Osteoblast (primary cell): ENCODE measurements around the gene DOP1A. TPM values are rescaled to one million over a fixed set of nuclear protein-coding genes. Genes with fewer than 3 reads are reported as not detected.

ENCODE experiments used
- DNase-seq: peaks from one replicate; pipeline ENCODE4 v3.0.0; 2011; ENCODE audit warnings: low spot score, mixed read lengths; ENCODE audit not compliant: insufficient read length; ENCODE audit errors: missing footprints
- H2AFZ ChIP-seq: 2 replicates; pipeline ENCODE4 v1.6.0; 2011; ENCODE audit warnings: mild to moderate bottlenecking, low read length
- H3K27ac ChIP-seq: 2 replicates; pipeline ENCODE4 v1.5.1; 2011; ENCODE audit warnings: mild to moderate bottlenecking, low read depth, low read length, moderate library complexity
- H3K27me3 ChIP-seq: 2 replicates; pipeline ENCODE4 v1.6.0; 2012; ENCODE audit warnings: mild to moderate bottlenecking, control low read depth, inconsistent platforms, low read length, moderate library complexity; ENCODE audit not compliant: insufficient read depth
- H3K36me3 ChIP-seq: 2 replicates; pipeline ENCODE4 v1.5.1; 2011; ENCODE audit warnings: mild to moderate bottlenecking, low read length, control low read depth, moderate library complexity; ENCODE audit not compliant: insufficient read depth
- H3K4me1 ChIP-seq: 2 replicates; pipeline ENCODE4 v1.5.1; 2011; ENCODE audit warnings: mild to moderate bottlenecking, low read length, control low read depth, moderate library complexity; ENCODE audit not compliant: insufficient read depth
- H3K4me2 ChIP-seq: 2 replicates; pipeline ENCODE4 v1.6.0; 2011; ENCODE audit warnings: mild to moderate bottlenecking, low read length; ENCODE audit not compliant: insufficient read depth
- H3K4me3 ChIP-seq: fragments of 200-600 bp; sonication (generic); 3 replicates; pipeline ENCODE4 v1.5.1; 2012; ENCODE audit warnings: mild to moderate bottlenecking, low read length, inconsistent platforms; ENCODE audit not compliant: insufficient read depth
- H3K79me2 ChIP-seq: 2 replicates; pipeline ENCODE4 v1.6.0; 2012; ENCODE audit warnings: mild to moderate bottlenecking, low read length, control low read depth, inconsistent platforms; ENCODE audit not compliant: insufficient read depth
- H3K9me3 ChIP-seq: 2 replicates; pipeline ENCODE4 v1.5.1; 2011; ENCODE audit warnings: low read depth, low read length, control low read depth
- H4K20me1 ChIP-seq: 2 replicates; pipeline ENCODE4 v1.6.0; 2012; ENCODE audit warnings: mild to moderate bottlenecking, low read length, control low read depth; ENCODE audit not compliant: insufficient read depth
- CTCF ChIP-seq: IDR thresholded peaks from 2 replicates; pipeline ENCODE4 v1.5.1; 2011; ENCODE audit warnings: mild to moderate bottlenecking, low read depth, low read length, moderate library complexity; ENCODE audit errors: extremely low read depth
- total RNA-seq: library from RNA; depleted of rRNA; stranded (reverse); fragments of >200 nt; gene quantifications from 2 replicates; pipeline ENCODE4 v1.2.3, GENCODE V29; 2012

The DOP1A gene
- total RNA-seq, 1 donor, result 45.2 TPM

- no peaks in the 10 kb centered on the region for H3K27me3 ChIP-seq
- H3K36me3 ChIP-seq, result peaks cover 38% of the 10 kb centered on the region
- peaks cover 6% of the 10 kb centered on the region for H3K4me1 ChIP-seq
- no peak overlapping the region for H3K27ac ChIP-seq
- H2AFZ ChIP-seq, result no peak overlapping the region
- no peak for DNase-seq
- no peak overlapping the region for H3K4me3 ChIP-seq
- H3K4me2 ChIP-seq, result no peak overlapping the region
- H4K20me1 ChIP-seq, result no peaks in the 10 kb centered on the region
- H3K79me2 ChIP-seq, result no peaks in the 10 kb centered on the region
- TF ChIP-seq CTCF, result no peak
- H3K9me3 ChIP-seq, result no peaks in the 10 kb centered on the region
Measured at GRCh38 chr6:83126223-83126622, 58.8 kb downstream of the DOP1A start.

GRCh38 chr6:83126807-83127206 is 59.3 kb downstream of the DOP1A start:
- Histone ChIP-seq H3K9me3 (no peaks in the 10 kb centered on the region), H3K4me1 (peaks cover 6% of the 10 kb centered on the region), H3K27me3 (no peaks in the 10 kb centered on the region), H3K4me3 (no peak overlapping the region), H3K4me2 (no peak overlapping the region), H3K27ac (no peak overlapping the region), H2AFZ (no peak overlapping the region), H3K36me3 (peaks cover 41% of the 10 kb centered on the region), H3K79me2 (no peaks in the 10 kb centered on the region), H4K20me1 (no peaks in the 10 kb centered on the region)
- DNase-seq, result no peak
- TF ChIP-seq CTCF, result no peak

- TF ChIP-seq CTCF, result no peak
- no peak overlapping the region for H3K27ac ChIP-seq
- H4K20me1 ChIP-seq, result no peaks in the 10 kb centered on the region
- no peaks in the 10 kb centered on the region for H3K27me3 ChIP-seq
- DNase-seq, result no peak
- H2AFZ ChIP-seq, result no peak overlapping the region
- no peaks in the 10 kb centered on the region for H3K9me3 ChIP-seq
- H3K4me3 ChIP-seq, result no peak overlapping the region
- no peaks in the 10 kb centered on the region for H3K79me2 ChIP-seq
- H3K4me1 ChIP-seq, result peaks cover 6% of the 10 kb centered on the region
- H3K36me3 ChIP-seq, result peaks cover 45% of the 10 kb centered on the region
- no peak overlapping the region for H3K4me2 ChIP-seq
Measured at GRCh38 chr6:83127258-83127657, 59.8 kb downstream of the DOP1A start.

- Histone ChIP-seq H3K4me1 (peaks cover 6% of the 10 kb centered on the region), H4K20me1 (no peaks in the 10 kb centered on the region), H3K36me3 (peaks cover 45% of the 10 kb centered on the region), H3K4me2 (no peak overlapping the region), H3K27ac (peak overlapping the region; percentile 34), H3K79me2 (no peaks in the 10 kb centered on the region), H3K27me3 (no peaks in the 10 kb centered on the region), H2AFZ (no peak overlapping the region), H3K9me3 (no peaks in the 10 kb centered on the region), H3K4me3 (no peak overlapping the region)
- no peak for TF ChIP-seq CTCF
- no peak for DNase-seq
Measured at GRCh38 chr6:83127976-83128375, 60.5 kb downstream of the DOP1A start.
